Measurements from ENCODE around the gene ACTR1A.

Gene ACTR1A

DNA sequence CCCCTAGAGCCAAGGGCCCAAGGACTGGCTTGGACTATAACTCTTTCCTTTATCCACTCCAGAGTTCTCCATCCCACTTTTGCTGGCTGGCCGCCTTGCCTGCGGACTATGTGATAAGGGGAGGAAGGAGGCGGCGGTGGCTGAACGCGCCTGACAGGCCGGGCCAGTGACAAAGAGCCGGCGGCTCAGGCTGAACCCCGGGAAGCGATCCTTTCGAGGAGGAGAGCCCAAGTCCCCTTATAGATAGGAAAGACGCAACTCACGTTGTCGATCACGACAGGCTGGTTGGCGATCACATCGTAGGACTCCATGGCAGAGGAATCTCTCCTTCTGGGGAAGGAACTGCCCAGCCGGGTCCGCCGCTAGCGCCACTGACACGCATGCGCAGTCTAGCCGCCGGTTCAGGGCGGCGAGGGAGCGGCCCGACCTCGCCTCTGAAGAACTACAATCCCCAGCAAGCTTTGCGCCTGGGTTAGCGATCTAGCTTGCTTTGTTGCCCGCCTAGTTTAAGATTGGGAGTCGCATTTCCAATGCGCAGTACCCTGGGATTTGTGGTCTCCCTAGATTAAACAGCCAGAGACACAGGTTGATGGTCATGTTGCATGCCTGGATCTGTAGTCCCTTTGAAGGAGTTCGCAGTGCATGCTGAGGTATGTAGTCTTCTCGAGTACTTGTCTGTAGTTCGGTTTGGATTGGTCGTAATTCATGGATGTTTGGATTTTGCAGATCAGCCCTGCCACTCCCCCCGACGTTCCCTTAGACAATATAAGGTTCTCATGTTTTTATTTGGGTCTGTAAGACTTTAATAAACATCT is at the start of gene ACTR1A:
Gene ACTR1A (minus strand): TSS at position 376 of the 815 bp plus-strand sequence. CDS start 65 bp downstream, at position 311.
- Histone ChIP-seq H4K20me1 (ENCODE audit: low read depth, low read length) (peaks cover 8% of the 10 kb centered on the region; the same call in 1 of the 2 replicates), H3K79me2 (ENCODE audit: insufficient read depth, low read length) (peaks cover 41% of the 10 kb centered on the region)

DNA sequence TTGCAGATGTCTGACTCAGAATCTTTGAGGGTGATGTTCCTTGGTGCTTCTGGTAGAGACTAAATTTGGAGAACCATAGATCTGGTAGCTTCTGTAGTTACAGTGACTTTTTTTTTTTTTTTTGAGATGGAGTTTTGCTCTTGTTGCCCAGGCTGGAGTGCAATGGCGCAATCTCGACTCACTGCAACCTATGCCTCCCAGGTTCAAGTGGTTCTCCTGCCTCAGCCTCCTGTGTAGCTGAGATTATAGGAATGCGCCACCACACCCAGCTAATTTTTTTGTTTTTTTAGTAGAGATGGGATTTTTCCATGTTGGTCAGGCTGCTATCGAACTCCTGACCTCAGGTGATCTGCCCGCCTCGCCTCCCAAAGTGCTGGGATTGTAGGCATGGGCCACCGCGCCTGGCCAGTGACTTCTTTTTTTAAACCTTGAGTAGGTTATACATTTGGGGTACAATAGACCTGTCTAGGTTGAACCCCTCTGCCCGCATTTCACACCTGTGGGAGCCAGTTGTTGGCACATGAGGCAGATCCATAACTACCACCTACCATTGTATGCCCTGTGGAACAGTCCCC is 48.2 kb upstream of the ACTR1A start:
- no peak overlapping the region for H3K4me3 ChIP-seq (ENCODE audit: insufficient read depth, low read length, poor library complexity, severe bottlenecking)
- no peak overlapping the region for H3K27ac ChIP-seq (ENCODE audit: low read depth, low read length)
- H3K27me3 ChIP-seq (ENCODE audit: low read length) = no peaks in the 10 kb centered on the region
- no peaks in the 10 kb centered on the region for H4K20me1 ChIP-seq (ENCODE audit: low read depth, low read length)
- H3K79me2 ChIP-seq (ENCODE audit: insufficient read depth, low read length) = no peaks in the 10 kb centered on the region
- TF ChIP-seq, protein P1, sequence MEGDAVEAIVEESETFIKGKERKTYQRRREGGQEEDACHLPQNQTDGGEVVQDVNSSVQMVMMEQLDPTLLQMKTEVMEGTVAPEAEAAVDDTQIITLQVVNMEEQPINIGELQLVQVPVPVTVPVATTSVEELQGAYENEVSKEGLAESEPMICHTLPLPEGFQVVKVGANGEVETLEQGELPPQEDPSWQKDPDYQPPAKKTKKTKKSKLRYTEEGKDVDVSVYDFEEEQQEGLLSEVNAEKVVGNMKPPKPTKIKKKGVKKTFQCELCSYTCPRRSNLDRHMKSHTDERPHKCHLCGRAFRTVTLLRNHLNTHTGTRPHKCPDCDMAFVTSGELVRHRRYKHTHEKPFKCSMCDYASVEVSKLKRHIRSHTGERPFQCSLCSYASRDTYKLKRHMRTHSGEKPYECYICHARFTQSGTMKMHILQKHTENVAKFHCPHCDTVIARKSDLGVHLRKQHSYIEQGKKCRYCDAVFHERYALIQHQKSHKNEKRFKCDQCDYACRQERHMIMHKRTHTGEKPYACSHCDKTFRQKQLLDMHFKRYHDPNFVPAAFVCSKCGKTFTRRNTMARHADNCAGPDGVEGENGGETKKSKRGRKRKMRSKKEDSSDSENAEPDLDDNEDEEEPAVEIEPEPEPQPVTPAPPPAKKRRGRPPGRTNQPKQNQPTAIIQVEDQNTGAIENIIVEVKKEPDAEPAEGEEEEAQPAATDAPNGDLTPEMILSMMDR (IDR thresholded peaks at IDR 0.05; ENCODE audit: insufficient read depth, low read length, poor library complexity, severe bottlenecking) = no peak
- TF ChIP-seq EZH2phosphoT487 (conservative IDR thresholded peaks at IDR 0.05; ENCODE audit: low read length) = no peak
- H3K4me2 ChIP-seq (ENCODE audit: low read depth, low read length, poor library complexity, severe bottlenecking) = no peak overlapping the region
- H3K9me3 ChIP-seq (ENCODE audit: insufficient read depth, low read length) = no peaks in the 10 kb centered on the region
- no peak overlapping the region for H2AFZ ChIP-seq (ENCODE audit: low read depth, low read length, severe bottlenecking)
- H3K36me3 ChIP-seq (ENCODE audit: low read length) = no peaks in the 10 kb centered on the region
- no peaks in the 10 kb centered on the region for H3F3A ChIP-seq (ENCODE audit: insufficient read depth)
- H3K9ac ChIP-seq (ENCODE audit: low read length) = no peak overlapping the region
- no peaks in the 10 kb centered on the region for H3K9me2 ChIP-seq (replicated peaks; ENCODE audit: insufficient read depth, low read length)

More for the DNA sequence above, at the start of gene ACTR1A:
- Histone ChIP-seq H3K9ac (ENCODE audit: low read length) (peak within 1 kb of the TSS; percentile 76), H2AFZ (ENCODE audit: low read depth, low read length, severe bottlenecking) (peak within 1 kb of the TSS; percentile 82), H3K4me3 (ENCODE audit: insufficient read depth, low read length, poor library complexity, severe bottlenecking) (peak within 1 kb of the TSS; percentile 82), H3K9me3 (ENCODE audit: insufficient read depth, low read length) (no peaks in the 10 kb centered on the region), H3K4me2 (ENCODE audit: low read depth, low read length, poor library complexity, severe bottlenecking) (peak within 1 kb of the TSS; percentile 92), H3K9me2 (replicated peaks; ENCODE audit: insufficient read depth, low read length) (no peaks in the 10 kb centered on the region), H3F3A (ENCODE audit: insufficient read depth) (peaks cover 7% of the 10 kb centered on the region), H3K27ac (ENCODE audit: low read depth, low read length) (peak within 1 kb of the TSS; percentile 61), H3K27me3 (ENCODE audit: low read length) (no peaks in the 10 kb centered on the region), H3K36me3 (ENCODE audit: low read length) (no peaks in the 10 kb centered on the region)
- TF ChIP-seq EZH2phosphoT487 (conservative IDR thresholded peaks at IDR 0.05; ENCODE audit: low read length) = no peak
- TF ChIP-seq, protein P1 (IDR thresholded peaks at IDR 0.05; ENCODE audit: insufficient read depth, low read length, poor library complexity, severe bottlenecking) = no peak

DNA sequence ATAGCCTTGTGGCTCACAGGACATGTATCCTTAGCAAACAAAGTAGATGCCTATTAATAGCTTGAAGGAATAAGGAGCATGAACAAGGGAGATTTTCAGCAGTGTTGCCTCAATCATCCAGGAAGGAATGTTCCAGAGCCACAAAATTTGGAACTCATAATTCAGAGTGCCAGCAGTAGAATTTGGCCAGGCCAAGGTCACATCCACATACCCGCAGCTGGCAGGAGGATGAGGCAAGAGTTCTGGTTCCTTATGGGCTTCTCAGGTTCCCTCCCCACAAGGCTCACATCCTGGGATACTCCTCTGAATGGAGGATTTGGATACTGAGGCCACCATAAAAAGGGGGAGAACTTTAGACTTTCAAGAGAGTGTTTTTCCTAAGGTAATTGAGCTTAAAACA is 47.0 kb upstream of the ACTR1A start:
- TF ChIP-seq, protein P1 (IDR thresholded peaks at IDR 0.05; ENCODE audit: insufficient read depth, low read length, poor library complexity, severe bottlenecking) = no peak
- no peak for TF ChIP-seq EZH2phosphoT487 (conservative IDR thresholded peaks at IDR 0.05; ENCODE audit: low read length)
- Histone ChIP-seq H3K27ac (ENCODE audit: low read depth, low read length) (no peak overlapping the region), H3K9me3 (ENCODE audit: insufficient read depth, low read length) (no peaks in the 10 kb centered on the region), H3K36me3 (ENCODE audit: low read length) (no peaks in the 10 kb centered on the region), H3K4me2 (ENCODE audit: low read depth, low read length, poor library complexity, severe bottlenecking) (no peak overlapping the region), H3K27me3 (ENCODE audit: low read length) (no peaks in the 10 kb centered on the region), H3K79me2 (ENCODE audit: insufficient read depth, low read length) (no peaks in the 10 kb centered on the region), H4K20me1 (ENCODE audit: low read depth, low read length) (no peaks in the 10 kb centered on the region), H3K9me2 (replicated peaks; ENCODE audit: insufficient read depth, low read length) (no peaks in the 10 kb centered on the region), H3K9ac (ENCODE audit: low read length) (no peak overlapping the region), H2AFZ (ENCODE audit: low read depth, low read length, severe bottlenecking) (no peak overlapping the region), H3K4me3 (ENCODE audit: insufficient read depth, low read length, poor library complexity, severe bottlenecking) (no peak overlapping the region), H3F3A (ENCODE audit: insufficient read depth) (no peaks in the 10 kb centered on the region)
